Neutrophil (primary cell): ENCODE data around the gene ASCC2.

ENCODE experiments used
- H3K27ac ChIP-seq: fragments of 200-600 bp; sonication (generic); 2 replicates; pipeline ENCODE4 v1.5.1; 2016; ENCODE audit warnings: mild to moderate bottlenecking, moderate library complexity
- H3K27me3 ChIP-seq: fragments of 200-600 bp; sonication (generic); 2 replicates; pipeline ENCODE4 v1.6.0; 2016; ENCODE audit warnings: mild to moderate bottlenecking
- H3K36me3 ChIP-seq: fragments of 200-600 bp; sonication (generic); 2 replicates; pipeline ENCODE4 v1.5.1; 2017
- H3K4me1 ChIP-seq, 2 experiments: fragments of 200-600 bp in 1 of 2; sonication (generic) in 1 of 2; 1 replicate in 1 of 2; 2 replicates in 1 of 2; pipeline versions ENCODE4 v1.5.1 to v1.6.1; 2013 to 2016; ENCODE audit warnings: low read depth in 1 of 2, low read length in 1 of 2, mild to moderate bottlenecking in 1 of 2, moderate library complexity in 1 of 2; ENCODE audit not compliant: control insufficient read depth in 1 of 2, insufficient read depth in 1 of 2
- H3K4me3 ChIP-seq, 2 experiments: fragments of 200-600 bp in 1 of 2; sonication (generic) in 1 of 2; 1 replicate in 1 of 2; 2 replicates in 1 of 2; pipeline ENCODE4 v1.5.1; 2013 to 2016; ENCODE audit warnings: low read depth in 1 of 2, low read length in 1 of 2, mild to moderate bottlenecking in 1 of 2, moderate library complexity in 1 of 2
- H3K9me3 ChIP-seq: fragments of 200-600 bp; sonication (generic); 2 replicates; pipeline ENCODE4 v1.5.1; 2016
- CTCF ChIP-seq: fragments of 200-600 bp; sonication (generic); IDR thresholded peaks from 2 replicates; pipeline ENCODE4 v1.5.1; 2016; ENCODE audit warnings: antibody characterized with exemption

Gene ASCC2

GRCh38 chr22:29767171-29768051, 70.7 kb downstream of the ASCC2 start, which contains the start of gene UQCR10:
UQCR10 (plus strand) TSS chr22:29767369; CDS start chr22:29767399, 30 bp downstream.
- Histone ChIP-seq H3K4me3 (peak within 1 kb of the TSS; percentile 94 to 100), H3K4me1 (peaks cover 34 to 47% of the 10 kb centered on the region in 2 experiments), H3K27ac (peak within 1 kb of the TSS; percentile 90), H3K9me3 (no peaks in the 10 kb centered on the region), H3K36me3 (peaks cover 18% of the 10 kb centered on the region), H3K27me3 (no peaks in the 10 kb centered on the region)
- peak; percentile 17 for TF ChIP-seq CTCF

- Histone ChIP-seq H3K27me3 (no peaks in the 10 kb centered on the region), H3K36me3 (peaks cover 18% of the 10 kb centered on the region), H3K4me3 (peak within 1 kb of the TSS; percentile 94 to 100), H3K4me1 (peaks cover 34 to 47% of the 10 kb centered on the region in 2 experiments), H3K9me3 (no peaks in the 10 kb centered on the region), H3K27ac (peak within 1 kb of the TSS; percentile 90)
- peak; percentile 24 for TF ChIP-seq CTCF
Measured at GRCh38 chr22:29766632-29767170, 71.4 kb downstream of the ASCC2 start, which contains the start of gene ZMAT5. ZMAT5 (minus strand) TSS chr22:29767007; CDS start chr22:29748544, 18,463 bp downstream.

- no peaks in the 10 kb centered on the region for H3K27me3 ChIP-seq
- H3K4me3 ChIP-seq, result peak overlapping the region; percentile 94 to 100
- H3K27ac ChIP-seq, result peak overlapping the region; percentile 90
- H3K9me3 ChIP-seq, result no peaks in the 10 kb centered on the region
- peaks cover 34 to 47% of the 10 kb centered on the region in 2 experiments for H3K4me1 ChIP-seq
- TF ChIP-seq CTCF, result no peak
- peaks cover 18% of the 10 kb centered on the region for H3K36me3 ChIP-seq
Measured at GRCh38 chr22:29765905-29766631, 72.0 kb downstream of the ASCC2 start.

GRCh38 chr22:29762263-29762662, 75.8 kb downstream of the ASCC2 start:
- no peaks in the 10 kb centered on the region for H3K27me3 ChIP-seq
- TF ChIP-seq CTCF, result no peak
- H3K4me3 ChIP-seq, result no peak overlapping the region
- peaks cover 18 to 31% of the 10 kb centered on the region in 2 experiments for H3K4me1 ChIP-seq
- no peak overlapping the region for H3K27ac ChIP-seq
- H3K36me3 ChIP-seq, result no peaks in the 10 kb centered on the region
- H3K9me3 ChIP-seq, result no peaks in the 10 kb centered on the region

GRCh38 chr22:29758959-29759358, 79.1 kb downstream of the ASCC2 start:
- Histone ChIP-seq H3K4me1 (peaks cover 3 to 4% of the 10 kb centered on the region in 2 experiments), H3K27me3 (no peaks in the 10 kb centered on the region), H3K36me3 (peaks cover 4% of the 10 kb centered on the region), H3K4me3 (no peak overlapping the region), H3K9me3 (no peaks in the 10 kb centered on the region), H3K27ac (no peak overlapping the region)
- TF ChIP-seq CTCF, result no peak
